Measurements from ENCODE around the gene TPTE2.
A peak's percentile ranks its signal among the peaks of the same experiment; 100 is the strongest.
"Not testable (repeated sequence)": the region's sequence is repeated elsewhere in the genome, so short reads cannot be mapped to it uniquely, and the experiment has no call there.

Gene TPTE2

GRCh38 chr13:19561127-19561582, at the start of gene TPTE2:
Gene TPTE2, minus strand, starts transcription at chr13:19561532. Its CDS starts 58,298 bp downstream, at chr13:19503234.
- not testable (repeated sequence) for H3K27ac Mint-ChIP-seq; ATAC-seq (ENCODE audit: low read depth); H3K4me3 Mint-ChIP-seq; H3K27me3 Mint-ChIP-seq; DNase-seq (ENCODE audit: low spot score in 2 of 2); H3K4me1 Mint-ChIP-seq; H3K9me3 Mint-ChIP-seq; H3K36me3 Mint-ChIP-seq

GRCh38 chr13:19607523-19608078, 46.3 kb upstream of the TPTE2 start:
- no peak overlapping the region for H3K27ac Mint-ChIP-seq
- H3K4me1 Mint-ChIP-seq, result no peaks in the 10 kb centered on the region
- ATAC-seq (ENCODE audit: low read depth) (no peak), DNase-seq (ENCODE audit: low spot score in 2 of 2) (no peak)
- H3K4me3 Mint-ChIP-seq, result no peak overlapping the region
- H3K36me3 Mint-ChIP-seq, result peaks cover 2% of the 10 kb centered on the region
- H3K9me3 Mint-ChIP-seq, result peaks cover 6% of the 10 kb centered on the region
- H3K27me3 Mint-ChIP-seq, result peaks cover 9% of the 10 kb centered on the region

GRCh38 chr13:19606737-19607136, 45.4 kb upstream of the TPTE2 start:
- Mint-ChIP-seq H3K27me3 (peaks cover 9% of the 10 kb centered on the region), H3K4me3 (no peak overlapping the region), H3K9me3 (peaks cover 6% of the 10 kb centered on the region), H3K36me3 (peaks cover 2% of the 10 kb centered on the region), H3K4me1 (no peaks in the 10 kb centered on the region), H3K27ac (no peak overlapping the region)
- no peak for DNase-seq (ENCODE audit: low spot score in 2 of 2)
- ATAC-seq (ENCODE audit: low read depth), result no peak

DNA sequence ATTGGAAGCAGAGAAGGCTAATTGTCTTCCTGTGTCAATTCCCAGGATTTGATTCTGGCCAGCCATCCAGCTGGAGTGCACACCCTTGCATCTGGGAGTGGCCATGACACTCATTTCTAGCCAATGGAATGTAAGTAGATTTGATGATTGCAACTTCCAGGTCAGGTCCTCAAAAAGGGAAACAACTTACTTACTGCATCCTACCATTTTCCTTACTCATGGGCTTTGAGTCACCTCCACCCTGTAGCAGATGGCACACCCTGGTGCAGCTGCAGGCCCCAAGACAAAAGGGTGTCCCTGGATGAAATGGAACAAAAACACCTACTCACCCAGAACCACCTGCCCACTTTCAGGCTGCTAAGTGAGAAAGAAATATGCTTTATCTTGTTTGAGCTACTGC, 44.8 kb upstream of the TPTE2 start:
- H3K9me3 Mint-ChIP-seq, result peaks cover 6% of the 10 kb centered on the region
- no peak overlapping the region for H3K27ac Mint-ChIP-seq
- H3K27me3 Mint-ChIP-seq, result peaks cover 9% of the 10 kb centered on the region
- H3K36me3 Mint-ChIP-seq, result peaks cover 2% of the 10 kb centered on the region
- DNase-seq (ENCODE audit: low spot score in 2 of 2) (no peak), ATAC-seq (ENCODE audit: low read depth) (no peak)
- no peaks in the 10 kb centered on the region for H3K4me1 Mint-ChIP-seq
- no peak overlapping the region for H3K4me3 Mint-ChIP-seq

- DNase-seq (ENCODE audit: low spot score in 2 of 2), result no peak
- Mint-ChIP-seq H3K27me3 (peaks cover 9% of the 10 kb centered on the region), H3K9me3 (peaks cover 6% of the 10 kb centered on the region), H3K4me1 (no peaks in the 10 kb centered on the region), H3K4me3 (no peak overlapping the region), H3K27ac (no peak overlapping the region), H3K36me3 (peaks cover 2% of the 10 kb centered on the region)
- ATAC-seq (ENCODE audit: low read depth), result no peak
Measured at GRCh38 chr13:19605161-19605955, 44.0 kb upstream of the TPTE2 start.

DNA sequence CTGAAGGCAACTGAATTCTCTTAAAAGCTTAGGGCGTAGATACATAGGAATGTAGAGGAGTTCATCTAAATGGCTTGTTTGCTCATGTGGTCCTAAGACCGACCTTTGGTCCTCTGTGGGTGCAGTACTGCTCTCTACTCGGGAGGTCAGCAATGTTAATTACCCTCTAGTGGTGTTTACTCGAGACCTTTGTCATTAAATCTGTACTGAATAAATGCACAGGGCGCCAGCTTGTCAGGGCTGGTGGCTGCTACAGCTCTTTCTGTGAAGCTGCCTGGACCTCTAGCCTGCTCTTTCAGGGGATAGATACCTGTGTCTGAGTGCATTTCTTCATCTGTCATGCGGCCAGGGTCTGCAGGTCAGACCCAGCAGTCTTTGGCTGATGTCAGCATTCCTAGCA, 43.0 kb upstream of the TPTE2 start:
- DNase-seq (ENCODE audit: low spot score in 2 of 2), result no peak
- H3K4me3 Mint-ChIP-seq, result no peak overlapping the region
- peaks cover 2% of the 10 kb centered on the region for H3K36me3 Mint-ChIP-seq
- H3K27me3 Mint-ChIP-seq, result peaks cover 13% of the 10 kb centered on the region
- H3K27ac Mint-ChIP-seq, result no peak overlapping the region
- peaks cover 5% of the 10 kb centered on the region for H3K9me3 Mint-ChIP-seq
- ATAC-seq (ENCODE audit: low read depth), result no peak
- H3K4me1 Mint-ChIP-seq, result no peaks in the 10 kb centered on the region

DNA sequence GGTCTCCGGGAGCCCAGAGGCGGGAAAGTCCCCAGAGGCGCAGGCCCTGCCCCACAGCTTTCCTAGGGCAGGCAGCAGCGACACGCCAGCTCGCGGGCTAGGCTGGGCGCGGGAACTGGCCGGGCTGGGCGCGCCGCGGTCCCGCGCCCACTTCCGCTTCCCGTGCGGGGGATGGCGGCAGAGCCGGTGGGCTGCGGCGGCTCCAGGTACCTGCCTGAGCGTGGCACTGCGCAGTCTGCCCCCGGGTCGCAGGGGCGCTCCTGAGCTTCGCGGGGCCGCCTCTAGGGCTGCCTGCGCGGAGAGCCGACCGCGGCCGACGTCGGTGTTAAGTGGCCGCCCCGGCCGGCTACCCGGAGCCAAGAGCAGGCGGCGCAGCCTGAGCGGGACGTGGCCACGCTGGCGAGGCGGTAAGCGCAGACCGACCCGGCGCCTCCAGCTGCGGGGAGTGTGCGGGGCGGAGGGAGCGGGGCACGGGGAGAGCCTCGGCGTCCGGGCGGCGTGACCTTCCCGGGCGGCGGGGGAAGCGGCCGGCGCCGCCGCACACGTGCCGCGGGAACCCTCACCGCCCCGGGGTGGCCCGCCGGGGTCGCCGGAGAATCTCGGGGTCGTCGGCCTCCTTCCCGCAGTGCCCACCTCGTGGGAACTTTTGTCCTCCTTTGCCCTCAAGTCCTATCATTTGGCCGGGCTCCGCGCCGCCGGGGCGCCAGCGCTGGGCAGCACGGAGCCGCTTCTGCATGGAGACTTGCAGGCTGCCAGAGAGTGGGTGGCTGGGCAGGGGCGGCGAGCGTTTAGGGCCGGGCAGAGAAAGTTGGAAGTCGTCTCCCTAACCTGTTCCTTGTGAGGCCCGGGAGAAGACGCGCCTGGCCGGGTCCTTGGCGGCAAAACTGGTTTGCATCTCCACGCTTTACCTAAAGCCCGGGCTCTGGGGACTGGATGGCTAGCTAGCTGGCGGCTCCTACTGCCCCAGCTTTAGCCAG, 40.7 kb upstream of the TPTE2 start:
- H3K36me3 Mint-ChIP-seq, result peaks cover 2% of the 10 kb centered on the region
- H3K4me1 Mint-ChIP-seq, result no peaks in the 10 kb centered on the region

GRCh38 chr13:19597523-19597922, 36.2 kb upstream of the TPTE2 start:
- H3K4me1 Mint-ChIP-seq, result no peaks in the 10 kb centered on the region
- no peak overlapping the region for H3K27ac Mint-ChIP-seq
- H3K4me3 Mint-ChIP-seq, result no peak overlapping the region
- peaks cover 20% of the 10 kb centered on the region for H3K27me3 Mint-ChIP-seq
- no peak for ATAC-seq (ENCODE audit: low read depth)
- no peaks in the 10 kb centered on the region for H3K9me3 Mint-ChIP-seq
- no peaks in the 10 kb centered on the region for H3K36me3 Mint-ChIP-seq
- no peak for DNase-seq (ENCODE audit: low spot score in 2 of 2)

More for the DNA sequence above, 40.7 kb upstream of the TPTE2 start:
- no peak overlapping the region for H3K27ac Mint-ChIP-seq
- peaks cover 21% of the 10 kb centered on the region for H3K27me3 Mint-ChIP-seq
- ATAC-seq (ENCODE audit: low read depth) (peak; percentile 90), DNase-seq (ENCODE audit: low spot score in 2 of 2) (peak in 1 of 2 donors; percentile 28)
- H3K9me3 Mint-ChIP-seq, result peaks cover 2% of the 10 kb centered on the region
- H3K4me3 Mint-ChIP-seq, result peak overlapping the region; percentile 52

DNA sequence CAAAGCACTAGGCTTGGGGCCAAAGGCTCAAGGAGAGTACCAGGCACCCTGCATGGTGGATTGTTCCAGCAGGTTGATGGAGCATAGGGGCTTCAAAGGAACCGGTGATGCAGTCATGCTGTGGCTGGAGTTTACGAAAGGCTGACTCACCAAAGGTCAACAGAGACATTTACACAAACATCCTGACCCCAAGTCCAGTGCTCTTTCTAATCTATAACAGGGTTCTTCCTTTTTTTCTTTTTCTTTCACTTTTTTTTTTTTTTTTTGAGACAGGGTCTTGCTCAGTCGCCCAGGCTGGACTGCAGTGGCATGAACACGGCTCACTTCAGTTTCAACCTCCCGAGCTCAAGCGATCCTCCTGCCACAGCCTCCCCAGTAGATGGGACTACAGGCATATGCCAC, 35.6 kb upstream of the TPTE2 start:
- Mint-ChIP-seq H3K9me3 (no peaks in the 10 kb centered on the region), H3K4me1 (peaks cover 1% of the 10 kb centered on the region), H3K36me3 (no peaks in the 10 kb centered on the region), H3K27ac (no peak overlapping the region), H3K4me3 (no peak overlapping the region), H3K27me3 (peaks cover 20% of the 10 kb centered on the region)
- ATAC-seq (ENCODE audit: low read depth) (no peak), DNase-seq (ENCODE audit: low spot score in 2 of 2) (no peak)

- Mint-ChIP-seq H3K27me3 (peaks cover 22% of the 10 kb centered on the region), H3K9me3 (no peaks in the 10 kb centered on the region), H3K27ac (no peak overlapping the region), H3K36me3 (no peaks in the 10 kb centered on the region), H3K4me1 (peaks cover 4% of the 10 kb centered on the region), H3K4me3 (no peak overlapping the region)
- ATAC-seq (ENCODE audit: low read depth), result no peak
- DNase-seq (ENCODE audit: low spot score in 2 of 2), result no peak
Measured at GRCh38 chr13:19596086-19596485, 34.8 kb upstream of the TPTE2 start.

DNA sequence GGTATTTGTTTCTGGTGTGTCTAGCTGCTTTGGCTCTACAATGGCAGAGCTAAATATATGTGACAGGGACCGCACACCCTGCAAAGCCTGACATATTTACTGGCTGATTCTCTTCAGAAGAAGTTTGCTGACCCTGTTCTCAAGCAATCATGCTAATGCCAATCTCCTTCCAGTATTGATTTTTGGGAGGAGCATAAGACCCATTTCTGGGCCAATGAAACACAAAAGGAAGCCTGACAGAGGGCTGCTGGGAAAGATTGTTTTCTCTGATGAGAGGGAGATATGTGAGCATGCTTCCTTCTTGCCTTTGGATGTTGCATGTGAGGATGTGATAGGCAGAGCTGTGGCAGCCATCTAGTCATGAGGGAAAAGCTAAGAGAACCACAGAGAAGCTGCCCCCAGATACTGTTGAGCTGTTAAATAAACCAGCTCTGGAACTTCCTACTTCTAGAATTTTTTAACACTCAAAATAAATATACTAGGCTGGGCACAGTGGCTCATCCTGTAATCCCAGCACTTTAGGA, 31.4 kb upstream of the TPTE2 start:
- Mint-ChIP-seq H3K36me3 (no peaks in the 10 kb centered on the region), H3K27me3 (peaks cover 18% of the 10 kb centered on the region), H3K9me3 (no peaks in the 10 kb centered on the region), H3K27ac (no peak overlapping the region), H3K4me1 (peaks cover 8% of the 10 kb centered on the region), H3K4me3 (no peak overlapping the region)
- DNase-seq (ENCODE audit: low spot score in 2 of 2) (no peak), ATAC-seq (ENCODE audit: low read depth) (no peak)

DNA sequence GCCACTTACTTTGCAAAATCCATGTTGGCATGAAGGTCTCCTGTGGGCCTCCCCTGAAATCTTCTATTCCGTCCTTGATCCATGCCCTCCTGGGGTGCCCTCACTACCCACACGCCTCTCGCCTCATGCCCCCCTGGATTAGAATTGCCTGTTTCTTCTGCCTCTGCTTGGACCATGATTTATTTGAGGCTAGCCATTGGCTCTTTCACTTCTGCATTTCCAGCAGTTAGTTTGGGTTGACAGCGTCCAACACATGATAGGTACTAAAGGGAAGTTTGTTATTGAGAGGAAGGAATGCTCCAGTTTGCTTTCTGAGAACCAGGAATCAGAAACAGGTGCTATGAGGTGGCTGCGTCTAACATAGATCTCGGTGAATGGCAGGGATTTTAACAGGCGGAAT, 30.5 kb upstream of the TPTE2 start:
- peak; percentile 43 for ATAC-seq (ENCODE audit: low read depth)
- H3K9me3 Mint-ChIP-seq, result peaks cover 2% of the 10 kb centered on the region
- DNase-seq (ENCODE audit: low spot score in 2 of 2), result no peak
- no peak overlapping the region for H3K27ac Mint-ChIP-seq
- no peaks in the 10 kb centered on the region for H3K36me3 Mint-ChIP-seq
- no peak overlapping the region for H3K4me3 Mint-ChIP-seq
- H3K4me1 Mint-ChIP-seq, result peaks cover 16% of the 10 kb centered on the region
- H3K27me3 Mint-ChIP-seq, result peaks cover 14% of the 10 kb centered on the region

- peaks cover 3% of the 10 kb centered on the region for H3K36me3 Mint-ChIP-seq
- ATAC-seq (ENCODE audit: low read depth), result no peak
- no peak overlapping the region for H3K4me3 Mint-ChIP-seq
- H3K4me1 Mint-ChIP-seq, result peaks cover 22% of the 10 kb centered on the region
- H3K27ac Mint-ChIP-seq, result no peak overlapping the region
- DNase-seq (ENCODE audit: low spot score in 2 of 2), result no peak
- peaks cover 5% of the 10 kb centered on the region for H3K9me3 Mint-ChIP-seq
- H3K27me3 Mint-ChIP-seq, result peaks cover 10% of the 10 kb centered on the region
Measured at GRCh38 chr13:19590423-19590822, 29.1 kb upstream of the TPTE2 start.

DNA sequence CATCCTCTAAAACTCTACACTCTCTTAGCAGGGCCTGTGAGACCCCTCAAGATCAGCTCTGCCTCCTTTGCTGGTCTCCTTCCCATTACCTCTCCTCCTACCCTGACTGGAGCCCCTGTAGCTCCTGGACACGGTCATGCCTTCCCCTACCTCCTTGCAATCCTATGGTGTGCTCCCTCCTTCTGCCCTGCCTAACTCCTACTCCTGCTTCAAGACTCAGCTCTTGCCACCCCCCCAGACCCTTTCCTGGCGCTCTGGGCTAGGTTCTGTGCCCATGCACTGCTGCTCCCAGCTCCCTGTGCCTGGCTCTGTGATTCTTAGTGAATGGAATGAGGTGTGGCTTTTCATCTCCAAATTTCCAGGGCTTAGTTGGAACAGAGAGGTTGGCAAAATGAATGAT, 28.0 kb upstream of the TPTE2 start:
- Mint-ChIP-seq H3K27ac (no peak overlapping the region), H3K27me3 (peaks cover 8% of the 10 kb centered on the region), H3K36me3 (peaks cover 3% of the 10 kb centered on the region), H3K4me3 (no peak overlapping the region), H3K9me3 (peaks cover 5% of the 10 kb centered on the region), H3K4me1 (peaks cover 22% of the 10 kb centered on the region)
- ATAC-seq (ENCODE audit: low read depth) (no peak), DNase-seq (ENCODE audit: low spot score in 2 of 2) (no peak)

Measured in memory B cell (primary cell).